Skin of body (tissue), 2 donors: ENCODE data around the gene SYCP3. TPM values are rescaled to one million over a fixed set of nuclear protein-coding genes. Genes with fewer than 3 reads are reported as not detected.
A peak's percentile ranks its signal among the peaks of the same experiment; 100 is the strongest.

Experiments used
- DNase-seq: peaks from one replicate; lab custom pipeline; 2025; lab: John Stamatoyannopoulos, UW
- total RNA-seq: library from RNA; depleted of rRNA; stranded (reverse); fragments of >200 nt; gene quantifications from one replicate; pipeline ENCODE4 v1.2.3, GENCODE V29; 2014

Gene SYCP3
- total RNA-seq = 0.10 TPM

GRCh38 chr12:101738920-101739665 lies at the start of gene SYCP3:
Gene SYCP3 (minus strand): TSS chr12:101739462. CDS start chr12:101737935, 1,527 bp downstream.
- no peak for DNase-seq

- DNase-seq = no peak
Observed at GRCh38 chr12:101785671-101786070, 46.4 kb upstream of the SYCP3 start.

- DNase-seq = no peak
Observed at GRCh38 chr12:101784376-101784775, 45.1 kb upstream of the SYCP3 start.

- no peak for DNase-seq
Observed at GRCh38 chr12:101783838-101784237, 44.6 kb upstream of the SYCP3 start.

- DNase-seq = no peak
Observed at GRCh38 chr12:101783150-101783549, 43.9 kb upstream of the SYCP3 start.

GRCh38 chr12:101782273-101782731 lies 43.0 kb upstream of the SYCP3 start:
- no peak for DNase-seq

- DNase-seq = no peak
Observed at GRCh38 chr12:101781834-101782233, 42.6 kb upstream of the SYCP3 start.

- no peak for DNase-seq
Observed at GRCh38 chr12:101780599-101780998, 41.3 kb upstream of the SYCP3 start.

GRCh38 chr12:101779626-101780025 lies 40.4 kb upstream of the SYCP3 start:
- no peak for DNase-seq

GRCh38 chr12:101779200-101779599 lies 39.9 kb upstream of the SYCP3 start:
- no peak for DNase-seq

GRCh38 chr12:101777978-101778377 lies 38.7 kb upstream of the SYCP3 start:
- no peak for DNase-seq

GRCh38 chr12:101777485-101777884 lies 38.2 kb upstream of the SYCP3 start:
- no peak for DNase-seq

GRCh38 chr12:101775816-101776215 lies 36.6 kb upstream of the SYCP3 start:
- DNase-seq = no peak

GRCh38 chr12:101773650-101774162 lies 34.4 kb upstream of the SYCP3 start:
- DNase-seq = peak; percentile 49

GRCh38 chr12:101772012-101772775 lies 32.9 kb upstream of the SYCP3 start:
- DNase-seq = no peak

- DNase-seq = no peak
Observed at GRCh38 chr12:101769865-101770264, 30.6 kb upstream of the SYCP3 start.

GRCh38 chr12:101768781-101769180 lies 29.5 kb upstream of the SYCP3 start:
- DNase-seq = no peak

GRCh38 chr12:101767537-101767936 lies 28.3 kb upstream of the SYCP3 start:
- no peak for DNase-seq

- no peak for DNase-seq
Observed at GRCh38 chr12:101764051-101764792, 25.0 kb upstream of the SYCP3 start.

- no peak for DNase-seq
Observed at GRCh38 chr12:101763246-101763931, 24.1 kb upstream of the SYCP3 start.

GRCh38 chr12:101761781-101762180 lies 22.5 kb upstream of the SYCP3 start:
- DNase-seq = no peak
